K562 (cell line): Measurements from ENCODE around the gene HNF1B. TPM values are rescaled to one million over a fixed set of nuclear protein-coding genes. Genes with fewer than 3 reads are reported as not detected.

Experiments
- ATAC-seq: fragments of 200-7000 bp; cut with Tn5 transposase; 3 replicates; pipeline ENCODE4 v1.9.1; 2020; ENCODE audit warnings: moderate library complexity
- BruUV-seq: library from RNA; stranded (reverse); fragments of 400-500 nt; replicated peaks from 2 replicates; lab custom pipeline; 2021; lab: Mats Ljungman, UMichigan
- CTCF ChIA-PET: fragments of 300-600 bp; formaldehyde crosslinking; extraction: SDS; loops from one replicate; lab custom pipeline; 2021; ENCODE audit warnings: low intra/inter-chr PET ratio; lab: Yijun Ruan, JAX
- POLR2A ChIA-PET: fragments of 300-600, 350-650 bp; sonication (Branson Sonifier 250); formaldehyde crosslinking; extraction: SDS; loops from one replicate; lab custom pipeline; 2021; ENCODE audit warnings: antibody characterized with exemption, inconsistent platforms; lab: Yijun Ruan, JAX
- DNase-seq, 4 experiments: peaks; one replicate each; pipeline versions ENCODE4 v3.0.0 to v3.0.0-alpha.2; 2011 to 2018; ENCODE audit warnings: low spot score in 3 of 4, mixed read lengths in 3 of 4; ENCODE audit errors: extremely low read depth in 1 of 4
- FAIRE-seq: peaks from 2 replicates; lab custom pipeline; 2011; peaks lifted over from hg19 to GRCh38; lab: Jason Lieb, UNC
- H2AFZ ChIP-seq: 2 replicates; pipeline ENCODE4 v1.6.0; 2011; ENCODE audit warnings: low read depth, low read length, control low read depth, inconsistent platforms
- H3K27ac ChIP-seq: fragments of 200-600 bp; 3 replicates; pipeline ENCODE4 v1.8.0; 2011; ENCODE audit warnings: low read depth, mild to moderate bottlenecking, control low read depth, inconsistent platforms, low read length, moderate library complexity, mixed read lengths; ENCODE audit errors: extremely low read depth
- H3K27me3 ChIP-seq, 2 experiments: fragments of 300-600 bp in 1 of 2; 2 replicates in 1 of 2; 3 replicates in 1 of 2; pipeline versions ENCODE4 v1.6.0 to v1.8.0; 2011; ENCODE audit warnings: inconsistent platforms in 2 of 2, low read length in 2 of 2, mild to moderate bottlenecking in 1 of 2, mixed read lengths in 1 of 2, moderate library complexity in 1 of 2; ENCODE audit not compliant: control insufficient read depth in 2 of 2, insufficient read depth in 2 of 2
- H3K36me3 ChIP-seq: fragments of 300-600 bp; 3 replicates; pipeline ENCODE4 v1.8.0; 2011; ENCODE audit warnings: mild to moderate bottlenecking, low read length, inconsistent platforms; ENCODE audit not compliant: control insufficient read depth, insufficient read depth
- H3K4me1 ChIP-seq, 2 experiments: fragments of 200-600 bp in 1 of 2; replicated peaks in 1 of 2; 2 replicates in 1 of 2; 3 replicates in 1 of 2; pipeline versions ENCODE4 v1.5.1 to v1.8.0; 2011; ENCODE audit warnings: inconsistent platforms in 2 of 2, low read length in 2 of 2, mild to moderate bottlenecking in 1 of 2, mixed read lengths in 1 of 2, moderate library complexity in 1 of 2; ENCODE audit not compliant: control insufficient read depth in 2 of 2, insufficient read depth in 2 of 2
- H3K4me2 ChIP-seq: 2 replicates; pipeline ENCODE4 v1.6.1; 2011; ENCODE audit warnings: low read length, control low read depth, inconsistent platforms, mixed read lengths; ENCODE audit not compliant: insufficient read depth
- H3K4me3 ChIP-seq: fragments of 200-600 bp; sonication (generic), shearing (Covaris generic); 2 replicates; pipeline ENCODE4 v1.5.1; 2016; ENCODE audit warnings: control low read depth, inconsistent platforms
- H3K79me2 ChIP-seq: fragments of 200-600 bp; 3 replicates; pipeline ENCODE4 v1.8.0; 2011; ENCODE audit warnings: low read length, inconsistent platforms; ENCODE audit not compliant: control insufficient read depth, insufficient read depth
- H3K9ac ChIP-seq, 2 experiments: 2 replicates each; pipeline versions ENCODE4 v1.6.0 to v1.6.1; 2011; ENCODE audit warnings: low read depth in 2 of 2, low read length in 2 of 2, control low read depth in 1 of 2, inconsistent platforms in 1 of 2, mild to moderate bottlenecking in 1 of 2, mixed read lengths in 1 of 2; ENCODE audit not compliant: insufficient read depth in 1 of 2
- H3K9me1 ChIP-seq: one replicate; pipeline ENCODE4 v1.6.0; 2011; ENCODE audit warnings: inconsistent platforms, mild to moderate bottlenecking, low read length, moderate library complexity; ENCODE audit not compliant: control insufficient read depth, insufficient read depth
- H3K9me3 ChIP-seq: replicated peaks from 2 replicates; pipeline ENCODE4 v1.5.1; 2011; ENCODE audit warnings: low read depth, low read length, inconsistent platforms; ENCODE audit not compliant: control insufficient read depth, insufficient read depth
- H4K20me1 ChIP-seq: replicated peaks from 2 replicates; pipeline ENCODE4 v1.6.1; 2011; ENCODE audit warnings: low read length, inconsistent platforms, mixed read lengths; ENCODE audit not compliant: control insufficient read depth, insufficient read depth
- BRF1 ChIP-seq: IDR thresholded peaks from 3 replicates; pipeline ENCODE4 v1.6.1; 2011; ENCODE audit warnings: borderline replicate concordance, mild to moderate bottlenecking; ENCODE audit not compliant: insufficient read length; ENCODE audit errors: extremely low read depth
- ETS2 ChIP-seq: IDR thresholded peaks from 2 replicates; pipeline ENCODE4 v1.6.1; 2016; ENCODE audit warnings: borderline replicate concordance, missing genetic modification characterization, mild to moderate bottlenecking, moderate library complexity, missing compliant biosample characterization; ENCODE audit not compliant: poor library complexity, severe bottlenecking
- HIVEP1 ChIP-seq: fragments of 250-450 bp; sonication (Bioruptor Pico); IDR thresholded peaks from 2 replicates; pipeline ENCODE4 v1.4.0; 2020; ENCODE audit warnings: mild to moderate bottlenecking
- ZNF445 ChIP-seq: fragments of 250-450 bp; sonication (Bioruptor Pico); IDR thresholded peaks from 2 replicates; pipeline ENCODE4 v1.4.0; 2020; ENCODE audit warnings: low read depth, mild to moderate bottlenecking, moderate library complexity
- WGBS: fragments of 100-300 bp; shearing (Covaris generic); methylation state at CpG from one replicate; pipeline ENCODE4 v1.1.6; 2016; ENCODE audit warnings: low coverage, mixed read lengths; ENCODE audit not compliant: insufficient coverage; ENCODE audit errors: missing lambda C conversion rate; 5-methylcytosine and 5-hydroxymethylcytosine counted together
- in situ Hi-C: fragments of 300-500 bp; cut with MboI; formaldehyde crosslinking; loops from 4 replicates; pipeline ENCODE4 v1.15.0; 2018; ENCODE audit warnings: inconsistent platforms, mixed read lengths
- intact Hi-C: fragments of 100-400 bp; cut with micrococcal nuclease; formaldehyde crosslinking; loops from 2 replicates; pipeline ENCODE4 v1.14.2; 2022
- polyA plus RNA-seq, 8 experiments: library from polyadenylated mRNA; depleted of rRNA in 4 of 8; stranded (reverse) in 5 of 8; unstranded in 3 of 8; fragments of >200 nt; fragmentation: Nextera tagmentation in 2 of 8; fragmentation: Illumina TruSeq in 1 of 8; extraction: Ambion mirVana in 2 of 8; extraction: Trizol in 1 of 8; gene quantifications; 2 replicates each; pipeline versions ENCODE4 v1.2.1 to v1.2.3, GENCODE V29; 2011 to 2014; ENCODE audit warnings: inconsistent platforms in 1 of 8, missing spikeins in 1 of 8
- total RNA-seq, 7 experiments: library from RNA; depleted of rRNA in 6 of 7; stranded (reverse); fragments of >200 nt in 6 of 7; fragmentation: Illumina TruSeq in 2 of 7; extraction: Trizol in 2 of 7; gene quantifications; 2 replicates each; pipeline versions ENCODE4 v1.2.1 to v1.2.3, GENCODE V29; 2011 to 2021; ENCODE audit warnings: low replicate concordance in 1 of 7

HNF1B gene
- total and polyA plus RNA-seq, 9 of the 15 experiments (the other 6 are each of a cell fraction or from before 2014, with no cell fraction given), result not detected

GRCh38 chr17:37664214-37664613 is 80.6 kb downstream of the HNF1B start (continued):
- no peak for TF ChIP-seq HIVEP1 (CRISPR knock-in tag)
- no peak for TF ChIP-seq BRF1

- no peak overlapping the region for H3K27ac ChIP-seq
- no peak overlapping the region for H3K9ac ChIP-seq
- 3% methylated on average over 4 of the region's 4 CpGs for WGBS
- no peak for DNase-seq
- no peak overlapping the region for H3K4me3 ChIP-seq
- no TSS peak for BruUV-seq
- no peaks in the 10 kb centered on the region for H3K9me3 ChIP-seq
- no peaks in the 10 kb centered on the region for H3K79me2 ChIP-seq
- intact Hi-C loops, result no loop called here
- no peak for ATAC-seq
- in situ Hi-C loops, result no loop called here
- TF ChIP-seq ZNF445 (CRISPR knock-in tag), result no peak
- no peak for TF ChIP-seq ETS2 (tag)
- FAIRE-seq, result no peak
- H3K9me1 ChIP-seq, result peaks cover 2% of the 10 kb centered on the region
- no peaks in the 10 kb centered on the region for H3K36me3 ChIP-seq
- H3K27me3 ChIP-seq, result peaks cover 17 to 35% of the 10 kb centered on the region in 2 experiments
- H2AFZ ChIP-seq, result no peak overlapping the region
- ChIA-PET POLR2A (interaction anchor here (1.0 to 1.5 kb wide), 3 partner anchors 7 to 23 kb away, joined by 3 to 4 read pairs (median 3); no protein-coding TSS in a partner anchor), CTCF (no interaction called here)
- no peaks in the 10 kb centered on the region for H3K4me1 ChIP-seq
- H4K20me1 ChIP-seq, result no peaks in the 10 kb centered on the region
- H3K4me2 ChIP-seq, result no peak overlapping the region
Measured at GRCh38 chr17:37662353-37662752, 82.5 kb downstream of the HNF1B start.
